Activated CD8-positive, alpha-beta memory T cell treated with anti-CD3 and anti-CD28 coated beads, Interleukin-2, amount 50 U/mL, for 24 hours (primary cell): ENCODE results near the gene ARID1B.

Experiments used
- DNase-seq: peaks from one replicate; pipeline ENCODE4 v3.0.0-alpha.2; 2020; ENCODE audit errors: extremely low read depth

Gene ARID1B

GRCh38 chr6:156825475-156825874 is 48.3 kb downstream of the ARID1B start:
- DNase-seq: no peak

- no peak for DNase-seq
Observed at GRCh38 chr6:156826290-156826955, 49.2 kb downstream of the ARID1B start.

GRCh38 chr6:156827382-156827781 is 50.2 kb downstream of the ARID1B start:
- DNase-seq: no peak

GRCh38 chr6:156828280-156828703 is 51.1 kb downstream of the ARID1B start:
- no peak for DNase-seq

- DNase-seq: no peak
Observed at GRCh38 chr6:156830126-156830525, 52.9 kb downstream of the ARID1B start.

GRCh38 chr6:156832231-156832647 is 55.1 kb downstream of the ARID1B start:
- no peak for DNase-seq

- no peak for DNase-seq
Observed at GRCh38 chr6:156832669-156833068, 55.5 kb downstream of the ARID1B start.

GRCh38 chr6:156833755-156834154 is 56.6 kb downstream of the ARID1B start:
- no peak for DNase-seq

GRCh38 chr6:156839129-156839528 is 62.0 kb downstream of the ARID1B start:
- no peak for DNase-seq

- no peak for DNase-seq
Observed at GRCh38 chr6:156839591-156840001, 62.4 kb downstream of the ARID1B start.

- DNase-seq: no peak
Observed at GRCh38 chr6:156840136-156840535, 63.0 kb downstream of the ARID1B start.

GRCh38 chr6:156840606-156841005 is 63.4 kb downstream of the ARID1B start:
- no peak for DNase-seq

- no peak for DNase-seq
Observed at GRCh38 chr6:156841508-156841907, 64.3 kb downstream of the ARID1B start.

GRCh38 chr6:156842598-156843250 is 65.5 kb downstream of the ARID1B start:
- no peak for DNase-seq

GRCh38 chr6:156844089-156844488 is 66.9 kb downstream of the ARID1B start:
- DNase-seq: no peak

GRCh38 chr6:156845454-156846155 is 68.4 kb downstream of the ARID1B start:
- DNase-seq: no peak

GRCh38 chr6:156846845-156847599 is 69.8 kb downstream of the ARID1B start:
- DNase-seq: no peak

GRCh38 chr6:156848123-156848522 is 70.9 kb downstream of the ARID1B start:
- no peak for DNase-seq

- DNase-seq: no peak
Observed at GRCh38 chr6:156848533-156848932, 71.4 kb downstream of the ARID1B start.

GRCh38 chr6:156849806-156850205 is 72.6 kb downstream of the ARID1B start:
- no peak for DNase-seq

GRCh38 chr6:156850353-156850752 is 73.2 kb downstream of the ARID1B start:
- no peak for DNase-seq

- no peak for DNase-seq
Observed at GRCh38 chr6:156851454-156851921, 74.3 kb downstream of the ARID1B start.
